Kidney (tissue), 22 donors: ENCODE results near the gene SPACA7. TPM values are rescaled to one million over a fixed set of nuclear protein-coding genes. Genes with fewer than 3 reads are reported as not detected.
A peak's percentile ranks its signal among the peaks of the same experiment; 100 is the strongest.

Source experiments
- DNase-seq, 5 donors: peaks; one replicate each; pipeline ENCODE4 v3.0.0-alpha.2; 2013 to 2020
- FAIRE-seq: peaks from 2 replicates; lab custom pipeline; 2012; peaks lifted over from hg19 to GRCh38; lab: Jason Lieb, UNC
- H3K27ac ChIP-seq, 2 donors: one replicate each; pipeline ENCODE4 v1.7.0; 2013; ENCODE audit warnings: low read depth in 2 of 2, low read length in 2 of 2, inconsistent platforms in 1 of 2
- H3K27me3 ChIP-seq: one replicate; pipeline ENCODE4 v1.7.1; 2013; ENCODE audit warnings: low read length, inconsistent platforms; ENCODE audit not compliant: control insufficient read depth, insufficient read depth
- H3K36me3 ChIP-seq, 3 donors: one replicate each; pipeline versions ENCODE4 v1.7.0 to v1.7.1; 2013; ENCODE audit warnings: low read length in 3 of 3, control low read depth in 1 of 3, inconsistent platforms in 1 of 3; ENCODE audit not compliant: insufficient read depth in 3 of 3, control insufficient read depth in 2 of 3
- H3K4me1 ChIP-seq, 3 donors: one replicate each; pipeline versions ENCODE4 v1.7.0 to v1.7.1; 2013; ENCODE audit warnings: low read length in 3 of 3, inconsistent platforms in 1 of 3, low read depth in 1 of 3; ENCODE audit not compliant: control insufficient read depth in 2 of 3, insufficient read depth in 2 of 3
- H3K4me3 ChIP-seq, 3 donors: one replicate each; pipeline versions ENCODE4 v1.7.0 to v1.8.1; 2013; ENCODE audit warnings: low read length in 3 of 3, control low read depth in 1 of 3, inconsistent platforms in 1 of 3
- H3K9ac ChIP-seq, 3 donors: one replicate each; pipeline versions ENCODE4 v1.7.0 to v1.7.1; 2013; ENCODE audit warnings: low read length in 3 of 3, control low read depth in 1 of 3, inconsistent platforms in 1 of 3
- H3K9me3 ChIP-seq, 3 donors: one replicate each; pipeline versions ENCODE4 v1.7.0 to v1.7.1; 2013; ENCODE audit warnings: low read length in 3 of 3, control low read depth in 1 of 3, inconsistent platforms in 1 of 3; ENCODE audit not compliant: control insufficient read depth in 2 of 3, insufficient read depth in 1 of 3
- intact Hi-C: fragments of 100-400 bp; cut with DNase I; formaldehyde crosslinking; loops from one replicate; pipeline ENCODE4 v1.11.1; 2022
- long read RNA-seq, 10 donors: library from polyadenylated mRNA in 1 of 10; unstranded in 1 of 10; transcript quantifications; one replicate each; pipeline ENCODE4 v2.0.0 and lab custom pipeline, GENCODE V29; 2021 to 2026
- polyA plus RNA-seq: library from polyadenylated mRNA; stranded (reverse); fragments of 350-450 nt; fragmentation: Illumina TruSeq; extraction: RNeasy Lipid Tissue Mini Kit (QIAGEN cat#74804); gene quantifications from one replicate; pipeline ENCODE4 v1.2.3, GENCODE V29; 2014; ENCODE audit warnings: low read depth, low replicate concordance; ENCODE audit not compliant: insufficient read depth
- total RNA-seq: library from RNA; stranded (reverse); fragmentation: NEBNext Ultra II Directional; extraction: Animal tissue kit (Norgen Biotek cat#: 25700); gene quantifications from one replicate; pipeline ENCODE4 v1.2.1, GENCODE V29; 2021
- TF ChIP-seq, protein P1 (sequence below): IDR thresholded peaks from 3 replicates; pipeline ENCODE4 v1.5.1; 2012; ENCODE audit warnings: mild to moderate bottlenecking, moderate library complexity, borderline replicate concordance; ENCODE audit not compliant: insufficient read depth; ENCODE audit errors: extremely low read depth
- donor health status: control.
- donor health status: control.
- donor health status: control.
- donor health status: control.
- donor health status: control.
- donor health status: DM: yes; HTN: yes; CAD: no.
- donor health status: Normal renal cell carcinoma (clear cell type).

The SPACA7 gene, protein sequence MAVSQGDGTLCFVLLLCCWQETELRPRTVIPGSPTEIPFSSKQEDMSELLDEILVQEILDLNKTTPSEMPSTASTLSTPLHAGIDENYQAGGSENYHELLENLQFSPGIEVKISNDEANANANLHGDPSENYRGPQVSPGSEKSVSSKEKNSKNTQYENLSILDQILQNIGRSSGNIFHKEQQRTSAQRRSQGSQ
- total RNA-seq (not detected), polyA plus RNA-seq (not detected)
- long read RNA-seq, donor 1, result 0 reads
- long read RNA-seq, donor 2, result 0 reads
- long read RNA-seq, donor 3, result 0 reads
- long read RNA-seq, donor 4, result 0 reads
- long read RNA-seq, donor 5, result 0 reads
- long read RNA-seq, donor 6, result 0 reads
- long read RNA-seq, donor 7, result 0 reads
- long read RNA-seq, donor 8, result 0 reads
- long read RNA-seq, donor 9, result 0 reads
- long read RNA-seq, donor 10, result 0 reads

DNA sequence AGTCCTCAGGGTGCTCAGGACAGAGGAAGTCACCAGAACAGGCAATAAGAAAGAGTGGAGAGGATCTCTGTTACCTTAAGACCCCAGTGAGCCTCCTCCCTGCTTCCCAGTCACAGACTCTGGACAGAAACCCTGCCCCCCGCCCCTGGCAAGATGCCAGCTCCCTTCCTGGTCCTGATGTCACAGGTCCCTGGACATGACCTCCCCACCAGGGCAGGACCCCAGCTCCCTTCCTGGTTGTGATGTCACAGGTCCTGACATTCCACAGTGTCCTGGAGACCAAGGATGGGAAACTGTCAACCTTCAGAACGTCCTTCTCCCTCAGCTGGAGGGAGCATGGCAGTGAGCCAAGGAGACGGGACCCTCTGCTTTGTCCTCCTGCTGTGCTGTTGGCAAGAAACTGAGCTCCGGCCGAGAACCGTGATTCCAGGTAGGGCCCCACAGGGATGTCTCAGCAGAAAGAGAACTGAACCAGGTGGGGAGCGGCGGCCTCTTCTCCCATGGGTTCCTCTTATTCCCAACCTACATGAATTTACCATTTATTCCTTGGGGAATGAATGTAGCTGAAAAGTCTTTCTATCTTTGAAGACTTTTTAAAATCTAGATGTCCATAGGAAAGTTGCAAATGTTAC, at the start of gene SPACA7:
TSS of gene SPACA7 (plus strand) at position 306 of the 632 bp plus-strand sequence. CDS start at position 337, 31 bp downstream.
- Histone ChIP-seq H3K27ac (no peak within 1 kb of the TSS), H3K9me3 (peaks cover 0 to 1% (median 0%) of the 10 kb centered on the region in 3 donors), H3K9ac (no peak within 1 kb of the TSS), H3K27me3 (no peaks in the 10 kb centered on the region), H3K4me3 (no peak within 1 kb of the TSS), H3K36me3 (no peaks in the 10 kb centered on the region), H3K4me1 (no peaks in the 10 kb centered on the region)
- intact Hi-C loops, result no loop called here
- FAIRE-seq (no peak), DNase-seq (no peak)
- TF ChIP-seq, protein P1, sequence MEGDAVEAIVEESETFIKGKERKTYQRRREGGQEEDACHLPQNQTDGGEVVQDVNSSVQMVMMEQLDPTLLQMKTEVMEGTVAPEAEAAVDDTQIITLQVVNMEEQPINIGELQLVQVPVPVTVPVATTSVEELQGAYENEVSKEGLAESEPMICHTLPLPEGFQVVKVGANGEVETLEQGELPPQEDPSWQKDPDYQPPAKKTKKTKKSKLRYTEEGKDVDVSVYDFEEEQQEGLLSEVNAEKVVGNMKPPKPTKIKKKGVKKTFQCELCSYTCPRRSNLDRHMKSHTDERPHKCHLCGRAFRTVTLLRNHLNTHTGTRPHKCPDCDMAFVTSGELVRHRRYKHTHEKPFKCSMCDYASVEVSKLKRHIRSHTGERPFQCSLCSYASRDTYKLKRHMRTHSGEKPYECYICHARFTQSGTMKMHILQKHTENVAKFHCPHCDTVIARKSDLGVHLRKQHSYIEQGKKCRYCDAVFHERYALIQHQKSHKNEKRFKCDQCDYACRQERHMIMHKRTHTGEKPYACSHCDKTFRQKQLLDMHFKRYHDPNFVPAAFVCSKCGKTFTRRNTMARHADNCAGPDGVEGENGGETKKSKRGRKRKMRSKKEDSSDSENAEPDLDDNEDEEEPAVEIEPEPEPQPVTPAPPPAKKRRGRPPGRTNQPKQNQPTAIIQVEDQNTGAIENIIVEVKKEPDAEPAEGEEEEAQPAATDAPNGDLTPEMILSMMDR, result no peak

DNA sequence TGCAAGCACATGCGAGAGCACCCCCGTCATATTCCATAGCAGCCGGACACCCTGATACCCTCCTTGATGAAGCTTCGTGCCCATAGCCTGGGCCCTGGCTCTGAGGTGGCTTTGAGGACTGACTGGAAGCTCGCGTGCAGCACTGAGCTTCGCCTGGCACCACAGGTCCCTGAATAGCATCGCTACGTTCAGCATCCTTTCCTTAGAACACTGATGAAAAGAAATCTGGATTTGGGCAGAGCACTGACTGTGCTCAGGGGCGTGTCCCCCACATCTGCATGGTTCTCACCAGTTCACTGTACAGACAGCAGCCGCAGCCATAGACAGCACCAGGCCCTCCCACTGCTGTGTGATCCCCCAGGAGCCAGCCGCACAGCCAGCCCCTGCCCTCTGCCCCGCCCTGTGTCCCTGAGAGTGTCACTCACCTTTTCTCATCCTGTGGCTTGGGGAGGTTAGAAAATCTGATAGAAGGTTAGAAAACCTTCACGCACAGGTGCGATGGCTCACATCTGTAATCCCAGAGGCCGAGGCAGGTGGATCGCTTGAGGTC, 49.3 kb upstream of the SPACA7 start:
- peak in 1 of 5 donors; percentile 64 for DNase-seq

DNA sequence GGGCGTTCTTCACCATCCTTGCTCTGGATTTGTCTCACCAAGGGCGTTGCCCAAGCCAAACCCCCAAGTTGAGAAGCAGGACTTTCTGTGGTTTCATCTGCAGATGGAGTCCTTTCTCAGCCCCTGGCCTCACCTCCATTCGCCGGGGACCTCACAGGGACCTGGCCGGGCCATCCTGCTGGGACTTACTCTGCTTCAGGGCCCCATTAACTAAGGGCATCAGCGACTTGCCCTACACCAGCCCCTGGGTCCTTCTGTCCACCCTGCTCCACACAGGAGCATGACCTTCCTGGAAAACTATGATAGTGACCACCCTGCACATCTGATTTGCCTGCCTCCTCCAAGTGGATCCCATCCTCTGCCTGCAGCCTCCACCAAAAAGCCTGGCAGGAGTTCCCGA, 47.2 kb upstream of the SPACA7 start:
- DNase-seq (peak in 1 of 5 donors; percentile 28), FAIRE-seq (no peak)
- H3K36me3 ChIP-seq, result no peaks in the 10 kb centered on the region
- H3K4me3 ChIP-seq, result no peak overlapping the region
- no peaks in the 10 kb centered on the region for H3K9me3 ChIP-seq
- no peak overlapping the region for H3K27ac ChIP-seq
- no peak overlapping the region for H3K9ac ChIP-seq
- no peaks in the 10 kb centered on the region for H3K4me1 ChIP-seq
- peaks cover 29% of the 10 kb centered on the region for H3K27me3 ChIP-seq
- TF ChIP-seq, protein P1, result no peak
- intact Hi-C loops, result no loop called here

More for the DNA sequence above, 49.3 kb upstream of the SPACA7 start:
- intact Hi-C loops, result no loop called here
- H3K4me3 ChIP-seq, result no peak overlapping the region
- H3K4me1 ChIP-seq, result no peaks in the 10 kb centered on the region
- no peak overlapping the region for H3K27ac ChIP-seq
- no peak overlapping the region for H3K9ac ChIP-seq
- TF ChIP-seq, protein P1, result no peak
- H3K9me3 ChIP-seq, result no peaks in the 10 kb centered on the region
- peaks cover 16% of the 10 kb centered on the region for H3K27me3 ChIP-seq
- no peaks in the 10 kb centered on the region for H3K36me3 ChIP-seq
- no peak for FAIRE-seq
